Measurements from ENCODE around the gene CTNNA3.

CTNNA3 gene

DNA sequence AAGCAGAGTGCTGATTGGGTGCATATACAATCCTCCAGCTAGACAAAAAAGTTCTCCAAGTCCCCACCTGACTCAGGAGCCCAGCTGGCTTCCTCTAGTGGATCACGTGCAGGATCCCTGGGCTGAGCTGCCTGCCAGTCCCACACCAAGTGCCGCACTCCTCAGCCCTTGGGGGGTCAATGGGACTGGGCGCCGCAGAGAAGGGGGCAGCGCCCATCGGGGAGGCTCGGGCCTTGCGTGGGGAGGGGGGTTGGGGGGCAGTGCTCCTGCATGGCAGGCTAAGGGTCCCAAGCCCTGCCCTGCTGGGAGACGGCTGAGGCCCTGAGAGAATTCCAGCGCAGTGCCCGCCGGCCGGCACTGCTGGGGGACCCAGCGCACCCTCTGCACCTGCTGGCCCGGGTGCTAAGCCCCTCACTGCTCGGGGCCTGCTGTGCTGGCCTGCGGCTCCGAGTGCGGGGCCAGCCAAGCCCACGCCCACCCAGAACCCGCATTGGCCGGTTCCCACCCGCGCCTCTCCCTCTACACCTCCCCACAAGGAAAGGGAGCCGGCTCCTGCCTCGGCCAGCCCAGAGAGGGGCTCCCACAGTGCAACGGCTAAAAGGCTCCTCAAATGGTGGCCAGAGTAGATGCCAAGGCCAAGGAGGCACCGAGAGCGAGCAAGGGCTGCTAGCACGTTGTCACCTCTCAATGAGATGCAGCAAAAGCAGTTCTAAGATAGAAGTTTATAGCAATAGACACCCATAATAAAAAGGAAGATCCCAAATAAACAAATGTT lies 1044.5 kb downstream of the CTNNA3 start:
- DNase-seq (ENCODE audit: low read depth in 2 of 2), result no peak

GRCh38 chr10:66649626-66650025 lies 1046.4 kb downstream of the CTNNA3 start:
- no peak for DNase-seq (ENCODE audit: low read depth in 2 of 2)

GRCh38 chr10:66642217-66642616 lies 1053.8 kb downstream of the CTNNA3 start:
- DNase-seq (ENCODE audit: low read depth in 2 of 2), result no peak

DNA sequence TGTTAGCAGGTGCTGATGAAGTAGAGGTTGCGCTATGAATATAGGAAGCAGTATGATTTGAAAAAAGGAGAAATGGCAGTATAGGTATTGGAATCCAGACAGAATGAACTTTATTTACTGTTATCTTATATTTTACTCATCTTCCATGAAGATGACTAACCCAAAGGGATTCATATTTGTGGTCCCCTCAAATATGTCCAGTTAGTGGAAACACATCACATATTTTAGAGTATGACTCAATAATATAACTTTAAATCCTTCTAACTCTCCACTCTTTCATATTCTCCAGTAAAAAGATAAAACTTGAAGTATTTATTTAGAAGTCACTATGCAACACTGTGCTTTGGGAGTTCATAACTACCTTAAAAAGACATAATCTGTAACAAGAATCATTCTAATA lies 1056.6 kb downstream of the CTNNA3 start:
- DNase-seq (ENCODE audit: low read depth in 2 of 2), result no peak

DNA sequence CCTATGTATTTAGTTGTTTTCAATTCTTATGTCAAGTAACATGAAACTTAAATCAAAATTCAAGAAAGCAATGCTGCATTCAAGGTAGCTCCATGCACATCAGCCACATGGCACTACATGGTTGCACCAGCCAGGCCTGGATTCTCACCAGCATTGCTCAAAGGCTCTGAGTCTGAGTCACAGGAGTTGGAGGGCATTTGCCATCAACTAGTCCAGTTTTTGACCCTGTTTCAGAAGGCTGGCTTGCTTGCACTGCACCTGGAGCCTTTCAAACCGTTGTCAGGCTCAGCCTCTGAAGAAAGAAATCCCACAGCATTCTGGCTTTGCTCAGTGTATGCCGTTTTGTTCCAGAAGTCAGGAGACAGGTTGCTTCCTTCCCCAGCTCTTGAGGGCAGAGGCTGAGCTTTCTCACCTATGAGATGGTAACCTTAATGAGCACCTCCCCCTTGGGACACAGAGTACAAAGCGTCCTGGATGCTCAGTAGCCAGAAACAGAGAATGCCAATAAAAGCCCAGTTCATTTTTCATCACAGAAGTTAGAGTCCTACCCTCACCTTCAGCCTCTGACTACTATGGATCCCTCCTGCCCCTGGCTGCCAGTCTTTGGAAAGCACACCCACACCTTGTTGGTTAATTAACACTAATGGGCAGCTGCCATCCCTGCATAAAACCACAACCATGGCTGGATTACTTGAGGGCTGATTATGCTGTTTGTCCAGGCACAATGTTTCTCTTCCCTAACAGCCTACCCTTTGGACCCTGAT lies 1058.5 kb downstream of the CTNNA3 start:
- no peak for DNase-seq (ENCODE audit: low read depth in 2 of 2)

- DNase-seq (ENCODE audit: low read depth in 2 of 2), result no peak
These were observed 1066.0 kb downstream of the CTNNA3 start for GRCh38 chr10:66629996-66630395.

- DNase-seq (ENCODE audit: low read depth in 2 of 2), result no peak
These were observed 1068.8 kb downstream of the CTNNA3 start for GRCh38 chr10:66627156-66627555.

DNA sequence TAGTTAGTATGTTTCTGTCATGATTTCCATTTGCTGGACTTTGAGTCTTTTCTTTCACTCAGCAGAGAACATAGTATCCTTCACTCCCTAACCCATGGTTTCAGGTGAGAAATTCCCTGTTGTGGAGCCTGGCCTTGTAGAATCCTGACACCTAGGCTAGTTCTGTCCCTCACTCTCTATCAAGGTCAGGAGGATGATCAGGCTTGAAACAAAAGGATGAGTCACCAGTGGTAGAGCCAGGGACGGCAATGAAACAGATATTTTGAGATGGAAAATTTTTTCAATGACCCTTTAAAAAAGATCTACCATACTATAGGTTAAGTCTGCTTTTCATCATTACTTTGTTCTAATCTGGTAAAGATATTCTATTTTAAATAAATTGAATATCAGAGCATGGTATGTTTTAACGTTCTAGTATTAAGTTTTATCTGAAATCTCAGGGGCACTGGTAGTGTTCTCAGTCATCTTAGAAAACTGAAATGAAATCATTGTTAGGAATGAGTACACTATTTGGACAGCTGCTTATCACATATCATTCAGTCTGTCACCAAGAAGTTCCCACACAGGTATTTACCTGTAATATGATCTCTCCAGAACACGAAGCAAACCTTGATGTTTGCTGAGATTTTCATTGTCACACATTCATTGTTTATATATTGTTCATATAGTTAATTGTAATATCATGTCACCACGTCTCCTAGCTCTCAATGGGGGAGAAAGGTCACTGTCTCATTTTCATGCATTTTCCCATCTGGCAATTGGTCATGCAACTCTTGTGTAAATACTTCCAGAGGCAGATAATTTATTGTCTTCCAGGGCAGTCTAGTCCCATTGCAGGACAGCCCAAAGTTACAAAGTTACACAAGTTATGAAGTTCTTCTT lies 1070.0 kb downstream of the CTNNA3 start:
- DNase-seq (ENCODE audit: low read depth in 2 of 2), result no peak

DNA sequence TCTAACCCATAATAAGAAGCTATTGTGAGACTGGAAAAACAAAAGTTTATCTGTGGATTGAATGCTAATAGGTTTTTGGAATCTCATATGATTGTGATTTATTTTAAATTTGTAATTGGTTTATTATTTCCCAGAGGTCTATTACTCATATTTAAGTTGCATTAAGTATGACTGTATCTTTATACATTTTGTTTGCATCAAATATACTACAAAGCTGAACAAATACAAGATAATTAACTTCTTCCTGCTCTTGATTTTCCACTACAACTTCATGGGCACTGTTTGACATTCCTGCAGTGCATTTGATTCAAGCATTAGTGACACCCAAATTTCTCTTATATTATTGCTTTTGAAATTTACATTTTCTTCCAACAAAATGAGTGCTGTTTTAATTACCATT lies 1073.9 kb downstream of the CTNNA3 start:
- DNase-seq (ENCODE audit: low read depth in 2 of 2), result no peak

GRCh38 chr10:66604195-66604594 lies 1091.8 kb downstream of the CTNNA3 start:
- no peak for DNase-seq (ENCODE audit: low read depth in 2 of 2)

GRCh38 chr10:66591865-66592264 lies 1104.1 kb downstream of the CTNNA3 start:
- no peak for DNase-seq (ENCODE audit: low read depth in 2 of 2)

- no peak for DNase-seq (ENCODE audit: low read depth in 2 of 2)
These were observed 1108.3 kb downstream of the CTNNA3 start for GRCh38 chr10:66587680-66588050.

DNA sequence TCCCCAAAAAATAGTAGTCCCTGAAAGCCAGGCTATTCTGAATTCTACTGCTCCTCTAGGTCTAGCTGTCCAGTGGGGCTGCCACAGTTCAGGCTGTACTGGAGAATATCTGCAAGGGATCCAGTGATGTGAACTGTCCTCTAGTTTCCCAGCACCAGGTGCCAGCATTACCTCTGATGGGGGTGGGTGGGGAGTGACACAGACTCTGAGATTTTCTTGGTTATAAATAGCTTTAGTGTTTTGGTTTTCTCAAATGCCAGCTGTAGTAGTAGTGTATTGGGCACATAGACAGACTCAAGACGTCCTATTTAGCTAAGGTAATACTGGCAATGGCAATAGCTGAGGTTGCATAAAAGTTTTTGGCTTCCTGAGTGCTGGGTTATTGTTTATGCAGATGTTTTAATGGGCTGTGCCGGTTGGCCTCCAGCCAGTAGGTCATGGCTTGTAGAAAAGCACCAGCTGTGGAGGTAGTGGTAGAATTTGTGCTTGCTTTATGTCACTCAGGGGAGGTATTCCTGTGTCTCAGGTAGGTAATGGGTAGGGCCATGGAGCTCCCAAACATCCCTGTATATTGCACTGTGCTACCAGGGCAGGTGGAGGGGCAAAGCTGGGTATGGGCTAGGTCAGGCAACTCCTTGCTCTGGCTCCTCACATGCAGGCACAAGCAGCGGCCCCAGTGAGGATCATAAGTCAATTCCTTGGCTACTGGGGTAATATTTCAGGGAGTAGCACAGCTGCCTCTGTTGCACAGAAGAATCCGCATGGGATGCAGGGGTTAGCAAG lies 1108.9 kb downstream of the CTNNA3 start:
- DNase-seq (ENCODE audit: low read depth in 2 of 2), result no peak

GRCh38 chr10:66586073-66586472 lies 1109.9 kb downstream of the CTNNA3 start:
- DNase-seq (ENCODE audit: low read depth in 2 of 2), result no peak

GRCh38 chr10:66575251-66575855 lies 1120.6 kb downstream of the CTNNA3 start:
- no peak for DNase-seq (ENCODE audit: low read depth in 2 of 2)

GRCh38 chr10:66572700-66573099 lies 1123.3 kb downstream of the CTNNA3 start:
- no peak for DNase-seq (ENCODE audit: low read depth in 2 of 2)

- DNase-seq (ENCODE audit: low read depth in 2 of 2), result no peak
These were observed 1130.0 kb downstream of the CTNNA3 start for GRCh38 chr10:66565999-66566398.

DNA sequence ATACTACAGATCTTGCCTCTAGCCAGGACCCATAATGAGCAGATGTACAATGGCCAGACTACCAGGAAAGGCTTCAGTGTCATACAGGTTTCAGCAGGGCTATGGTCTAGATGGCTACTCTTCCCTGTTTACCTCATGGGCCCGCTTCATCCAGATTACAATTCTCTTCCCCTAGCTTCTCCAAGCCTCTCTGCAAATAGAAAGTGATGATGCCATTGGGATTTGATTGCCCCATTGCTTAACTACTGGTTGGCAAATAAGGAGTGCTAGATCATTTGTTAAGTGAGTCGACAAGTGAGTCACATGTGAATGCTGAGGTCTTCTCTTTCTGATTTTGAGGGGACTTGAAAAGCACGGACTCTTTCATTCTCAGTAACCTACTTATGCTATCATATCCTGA lies 1131.7 kb downstream of the CTNNA3 start:
- no peak for DNase-seq (ENCODE audit: low read depth in 2 of 2)

GRCh38 chr10:66555061-66555460 lies 1140.9 kb downstream of the CTNNA3 start:
- no peak for DNase-seq (ENCODE audit: low read depth in 2 of 2)

DNA sequence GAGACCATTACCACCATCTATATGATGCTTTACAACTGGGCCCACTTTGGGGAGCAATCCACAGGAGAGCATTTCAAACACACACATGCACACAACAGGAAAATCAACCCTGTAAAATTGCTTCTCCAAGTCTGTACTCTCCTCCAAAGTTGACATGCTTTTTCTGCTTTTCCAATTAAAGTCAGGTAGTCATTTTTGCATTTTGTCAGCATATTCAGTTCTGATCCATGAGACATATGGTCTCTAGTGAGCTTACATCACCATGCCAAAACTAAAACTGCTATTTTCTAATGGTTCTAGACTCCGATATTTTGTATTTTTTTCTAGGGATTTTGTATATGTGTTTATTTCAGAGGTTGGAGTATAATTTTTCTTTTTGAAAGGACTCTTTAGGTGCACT lies 1143.7 kb downstream of the CTNNA3 start:
- DNase-seq (ENCODE audit: low read depth in 2 of 2), result no peak

GRCh38 chr10:66550351-66550750 lies 1145.6 kb downstream of the CTNNA3 start:
- DNase-seq (ENCODE audit: low read depth in 2 of 2), result no peak
